HCT116 (cell line): ENCODE data around the gene IQCK.

ENCODE experiments used
- POLR2A ChIP-seq: IDR thresholded peaks from 2 replicates; pipeline ENCODE4 v1.7.0; 2011; ENCODE audit warnings: borderline replicate concordance; ENCODE audit not compliant: insufficient read depth, insufficient read length; ENCODE audit errors: extremely low read depth
- TCF7L2 ChIP-seq: IDR thresholded peaks from 2 replicates; pipeline ENCODE4 v1.7.0; 2011; ENCODE audit warnings: borderline replicate concordance, inconsistent platforms; ENCODE audit not compliant: insufficient read depth, insufficient read length; ENCODE audit errors: extremely low read depth
- TF ChIP-seq, protein P1 (sequence below), 3 experiments: fragments of 200-600 bp in 1 of 3; sonication (generic) in 1 of 3; IDR thresholded peaks in 2 of 3; conservative IDR thresholded peaks in 1 of 3; 2 replicates each; pipeline ENCODE4 v1.5.1; 2012 to 2017; ENCODE audit warnings: low read depth in 2 of 3, low read length in 2 of 3, antibody characterized with exemption in 1 of 3, borderline replicate concordance in 1 of 3, control low read depth in 1 of 3, mild to moderate bottlenecking in 1 of 3, mixed read lengths in 1 of 3, mixed run types in 1 of 3, moderate library complexity in 1 of 3; ENCODE audit not compliant: insufficient read depth in 1 of 3

DNA sequence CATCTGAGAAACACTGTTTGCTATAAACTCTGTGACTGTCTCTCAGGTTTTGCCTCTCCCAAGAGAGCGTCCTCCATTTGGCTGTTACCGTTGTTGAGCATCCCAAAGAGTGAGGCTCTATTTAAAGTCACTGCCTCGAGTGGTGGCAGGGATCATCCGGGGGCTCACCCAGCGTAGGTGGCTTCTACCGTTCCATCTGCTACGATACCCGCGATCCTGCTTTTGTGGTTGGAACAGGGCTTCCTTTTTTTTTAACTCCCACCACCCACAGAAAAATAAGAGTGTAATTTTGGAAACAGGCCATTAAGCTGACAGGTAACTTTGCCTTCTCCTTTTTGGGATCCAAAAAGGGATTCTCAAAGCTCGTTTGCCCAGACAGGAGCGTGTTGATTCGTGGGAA lies 36.4 kb upstream of the IQCK start:
- TF ChIP-seq TCF7L2 (no peak), POLR2A (no peak)
- TF ChIP-seq, protein P1, sequence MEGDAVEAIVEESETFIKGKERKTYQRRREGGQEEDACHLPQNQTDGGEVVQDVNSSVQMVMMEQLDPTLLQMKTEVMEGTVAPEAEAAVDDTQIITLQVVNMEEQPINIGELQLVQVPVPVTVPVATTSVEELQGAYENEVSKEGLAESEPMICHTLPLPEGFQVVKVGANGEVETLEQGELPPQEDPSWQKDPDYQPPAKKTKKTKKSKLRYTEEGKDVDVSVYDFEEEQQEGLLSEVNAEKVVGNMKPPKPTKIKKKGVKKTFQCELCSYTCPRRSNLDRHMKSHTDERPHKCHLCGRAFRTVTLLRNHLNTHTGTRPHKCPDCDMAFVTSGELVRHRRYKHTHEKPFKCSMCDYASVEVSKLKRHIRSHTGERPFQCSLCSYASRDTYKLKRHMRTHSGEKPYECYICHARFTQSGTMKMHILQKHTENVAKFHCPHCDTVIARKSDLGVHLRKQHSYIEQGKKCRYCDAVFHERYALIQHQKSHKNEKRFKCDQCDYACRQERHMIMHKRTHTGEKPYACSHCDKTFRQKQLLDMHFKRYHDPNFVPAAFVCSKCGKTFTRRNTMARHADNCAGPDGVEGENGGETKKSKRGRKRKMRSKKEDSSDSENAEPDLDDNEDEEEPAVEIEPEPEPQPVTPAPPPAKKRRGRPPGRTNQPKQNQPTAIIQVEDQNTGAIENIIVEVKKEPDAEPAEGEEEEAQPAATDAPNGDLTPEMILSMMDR (IDR thresholded peaks at IDR 0.05 in 2 of 3, conservative IDR thresholded peaks at IDR 0.05 in 1 of 3; ENCODE audit: borderline replicate concordance in 1 of 3, insufficient read depth in 1 of 3, low read depth in 2 of 3, low read length in 2 of 3): no peak
